Erythroblast (primary cell): ENCODE measurements around the gene CANT1.

Source experiments
- GATA1 ChIP-seq: IDR thresholded peaks from 2 replicates; pipeline ENCODE4 v1.6.1; 2011; ENCODE audit warnings: low read depth, mild to moderate bottlenecking, control low read depth, low read length, moderate library complexity
- POLR2A ChIP-seq: IDR thresholded peaks from 2 replicates; pipeline ENCODE4 v1.6.1; 2011; ENCODE audit warnings: mild to moderate bottlenecking, low read length

- TF ChIP-seq POLR2A (no peak), GATA1 (no peak)
These were observed 56.9 kb downstream of the CANT1 start for GRCh38 chr17:78952706-78953105.
